ENCODE measurements around the gene PRSS21. TPM values are rescaled to one million over a fixed set of nuclear protein-coding genes. Genes with fewer than 3 reads are reported as not detected.

PRSS21 gene
- total RNA-seq, 1 donor from 2014 or later, result 26.5 TPM

DNA sequence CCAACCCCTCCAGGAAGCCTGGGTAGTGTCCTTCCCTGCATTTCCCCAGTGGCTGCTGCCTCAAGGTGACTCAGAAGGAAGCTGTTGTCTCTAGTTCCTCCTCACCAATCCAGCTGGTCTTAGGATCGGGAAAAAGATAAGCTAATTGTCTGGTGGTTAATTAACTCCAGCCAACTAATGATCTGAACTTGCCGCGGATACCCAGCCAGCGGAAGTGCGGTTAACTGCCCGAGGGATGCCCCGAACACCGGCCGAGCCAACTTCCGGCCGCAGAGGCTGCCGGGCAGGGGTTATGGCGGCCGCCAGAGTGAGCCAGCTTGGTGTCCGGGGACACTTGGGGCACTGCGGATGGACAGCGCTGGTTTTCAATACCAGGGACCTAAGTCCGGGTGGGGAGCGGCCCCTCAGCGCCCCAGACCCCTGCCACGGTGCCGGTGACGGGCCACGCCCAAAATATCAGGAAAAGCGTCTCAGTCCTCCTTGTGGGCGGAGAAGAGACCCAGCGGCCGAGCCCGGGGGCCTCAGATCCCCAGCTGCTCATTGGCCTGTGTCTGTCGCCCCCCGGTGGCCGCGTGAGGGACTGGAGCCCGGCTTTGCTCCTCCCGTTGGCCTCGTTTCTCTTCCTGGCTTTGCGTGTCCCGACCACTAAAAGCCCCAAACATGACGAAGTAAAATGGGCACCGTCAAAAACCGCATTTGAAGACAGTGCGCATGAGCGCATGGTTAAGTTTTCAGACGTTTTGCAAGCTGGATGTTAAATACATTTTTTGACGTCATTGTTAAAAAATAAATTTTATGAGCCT is 51.2 kb downstream of the PRSS21 start:
- Histone ChIP-seq H3K4me3 (peak overlapping the region; percentile 71), H3K9me3 (no peaks in the 10 kb centered on the region), H3K4me1 (peaks cover 8% of the 10 kb centered on the region), H3K36me3 (no peaks in the 10 kb centered on the region), H3K27ac (peak overlapping the region; percentile 93), H3K27me3 (ENCODE audit: low read depth) (peaks cover 5% of the 10 kb centered on the region)
- DNase-seq (peak; percentile 96), ATAC-seq (peak; percentile 99)
- TF ChIP-seq, protein P1, sequence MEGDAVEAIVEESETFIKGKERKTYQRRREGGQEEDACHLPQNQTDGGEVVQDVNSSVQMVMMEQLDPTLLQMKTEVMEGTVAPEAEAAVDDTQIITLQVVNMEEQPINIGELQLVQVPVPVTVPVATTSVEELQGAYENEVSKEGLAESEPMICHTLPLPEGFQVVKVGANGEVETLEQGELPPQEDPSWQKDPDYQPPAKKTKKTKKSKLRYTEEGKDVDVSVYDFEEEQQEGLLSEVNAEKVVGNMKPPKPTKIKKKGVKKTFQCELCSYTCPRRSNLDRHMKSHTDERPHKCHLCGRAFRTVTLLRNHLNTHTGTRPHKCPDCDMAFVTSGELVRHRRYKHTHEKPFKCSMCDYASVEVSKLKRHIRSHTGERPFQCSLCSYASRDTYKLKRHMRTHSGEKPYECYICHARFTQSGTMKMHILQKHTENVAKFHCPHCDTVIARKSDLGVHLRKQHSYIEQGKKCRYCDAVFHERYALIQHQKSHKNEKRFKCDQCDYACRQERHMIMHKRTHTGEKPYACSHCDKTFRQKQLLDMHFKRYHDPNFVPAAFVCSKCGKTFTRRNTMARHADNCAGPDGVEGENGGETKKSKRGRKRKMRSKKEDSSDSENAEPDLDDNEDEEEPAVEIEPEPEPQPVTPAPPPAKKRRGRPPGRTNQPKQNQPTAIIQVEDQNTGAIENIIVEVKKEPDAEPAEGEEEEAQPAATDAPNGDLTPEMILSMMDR (IDR thresholded peaks at IDR 0.05), result peak; percentile 99
- intact Hi-C loops (cut with DNase I), result no loop called here

Other genes starting within 250 kb of the PRSS21 start
- 24.8 TPM for gene KCTD5, start 134.7 kb upstream of the PRSS21 start, total RNA-seq
- gene PRSS27, start 97.0 kb upstream of the PRSS21 start, total RNA-seq, result 1.3 TPM
- 659 TPM for gene SRRM2, start 64.6 kb upstream of the PRSS21 start, total RNA-seq
- 196 TPM for gene ELOB, start 40.0 kb upstream of the PRSS21 start, total RNA-seq
- not detected for gene PRSS33, start 29.7 kb upstream of the PRSS21 start, total RNA-seq
- not detected for gene PRSS41, start 18.8 kb upstream of the PRSS21 start, total RNA-seq
- 4.5 TPM for gene ZG16B, start 13.1 kb downstream of the PRSS21 start, total RNA-seq
- 15.3 TPM for gene PRSS22, start 40.9 kb downstream of the PRSS21 start, total RNA-seq
- gene FLYWCH2, start 66.0 kb downstream of the PRSS21 start, total RNA-seq, result 27.8 TPM
- 34.7 TPM for gene FLYWCH1, start 94.7 kb downstream of the PRSS21 start, total RNA-seq
- gene KREMEN2, start 147.0 kb downstream of the PRSS21 start, total RNA-seq, result not detected
- 10.8 TPM for gene PAQR4, start 152.1 kb downstream of the PRSS21 start, total RNA-seq
- gene PKMYT1, start 163.2 kb downstream of the PRSS21 start, total RNA-seq, result 4.0 TPM
- 1.0 TPM for gene CLDN9, start 195.7 kb downstream of the PRSS21 start, total RNA-seq
- not detected for gene CLDN6, start 200.9 kb downstream of the PRSS21 start, total RNA-seq
- 28.8 TPM for gene TNFRSF12A, start 203.1 kb downstream of the PRSS21 start, total RNA-seq
- 43.2 TPM for gene HCFC1R1, start 206.7 kb downstream of the PRSS21 start, total RNA-seq
- gene THOC6, start 206.8 kb downstream of the PRSS21 start, total RNA-seq, result 26.8 TPM
- 19.5 TPM for gene BICDL2, start 219.7 kb downstream of the PRSS21 start, total RNA-seq
- 22.7 TPM for gene MMP25, start 229.3 kb downstream of the PRSS21 start, total RNA-seq
- gene IL32, start 248.4 kb downstream of the PRSS21 start, total RNA-seq, result 79.1 TPM